ENCODE measurements around the gene TAF12.
"Not testable (repeated sequence)": the region's sequence is repeated elsewhere in the genome, so short reads cannot be mapped to it uniquely, and the experiment has no call there.

TAF12 gene

GRCh38 chr1:28663871-28664470, 21.1 kb upstream of the TAF12 start:
- Histone ChIP-seq H3K36me3 (ENCODE audit: control insufficient read depth, insufficient read depth, low read length) (no peaks in the 10 kb centered on the region), H3K27ac (ENCODE audit: low read depth, low read length) (no peak overlapping the region), H3K4me3 (ENCODE audit: low read length) (no peak overlapping the region), H3K27me3 (ENCODE audit: control insufficient read depth, insufficient read depth, low read length) (no peaks in the 10 kb centered on the region), H3K4me1 (ENCODE audit: control insufficient read depth, insufficient read depth, low read length) (peaks cover 6% of the 10 kb centered on the region), H3K9ac (ENCODE audit: low read length) (no peak overlapping the region)

GRCh38 chr1:28656335-28656734, 13.5 kb upstream of the TAF12 start:
- Histone ChIP-seq H3K27ac (ENCODE audit: low read depth, low read length) (no peak overlapping the region), H3K4me3 (ENCODE audit: low read length) (no peak overlapping the region), H3K4me1 (ENCODE audit: control insufficient read depth, insufficient read depth, low read length) (no peaks in the 10 kb centered on the region), H3K27me3 (ENCODE audit: control insufficient read depth, insufficient read depth, low read length) (no peaks in the 10 kb centered on the region), H3K36me3 (ENCODE audit: control insufficient read depth, insufficient read depth, low read length) (no peaks in the 10 kb centered on the region), H3K9ac (ENCODE audit: low read length) (no peak overlapping the region)

GRCh38 chr1:28655448-28656311, 12.8 kb upstream of the TAF12 start:
- H3K27ac ChIP-seq (ENCODE audit: low read depth, low read length); H3K4me1 ChIP-seq (ENCODE audit: control insufficient read depth, insufficient read depth, low read length); H3K36me3 ChIP-seq (ENCODE audit: control insufficient read depth, insufficient read depth, low read length); H3K9ac ChIP-seq (ENCODE audit: low read length); H3K4me3 ChIP-seq (ENCODE audit: low read length); H3K27me3 ChIP-seq (ENCODE audit: control insufficient read depth, insufficient read depth, low read length): not testable (repeated sequence)

GRCh38 chr1:28653870-28654269, 11.0 kb upstream of the TAF12 start:
- not testable (repeated sequence) for H3K4me1 ChIP-seq (ENCODE audit: control insufficient read depth, insufficient read depth, low read length); H3K36me3 ChIP-seq (ENCODE audit: control insufficient read depth, insufficient read depth, low read length); H3K27ac ChIP-seq (ENCODE audit: low read depth, low read length); H3K27me3 ChIP-seq (ENCODE audit: control insufficient read depth, insufficient read depth, low read length); H3K4me3 ChIP-seq (ENCODE audit: low read length); H3K9ac ChIP-seq (ENCODE audit: low read length)

GRCh38 chr1:28653063-28653462, 10.2 kb upstream of the TAF12 start:
- not testable (repeated sequence) for H3K27me3 ChIP-seq (ENCODE audit: control insufficient read depth, insufficient read depth, low read length); H3K4me1 ChIP-seq (ENCODE audit: control insufficient read depth, insufficient read depth, low read length); H3K27ac ChIP-seq (ENCODE audit: low read depth, low read length); H3K36me3 ChIP-seq (ENCODE audit: control insufficient read depth, insufficient read depth, low read length); H3K4me3 ChIP-seq (ENCODE audit: low read length); H3K9ac ChIP-seq (ENCODE audit: low read length)

GRCh38 chr1:28648474-28649198, 5.8 kb upstream of the TAF12 start, which contains the start of gene RNU11:
RNU11 (plus strand) TSS chr1:28648600.
- Histone ChIP-seq H3K27ac (ENCODE audit: low read depth, low read length) (peak within 1 kb of the TSS; percentile 94), H3K4me3 (ENCODE audit: low read length) (peak within 1 kb of the TSS; percentile 82), H3K27me3 (ENCODE audit: control insufficient read depth, insufficient read depth, low read length) (no peaks in the 10 kb centered on the region), H3K4me1 (ENCODE audit: control insufficient read depth, insufficient read depth, low read length) (peaks cover 3% of the 10 kb centered on the region), H3K36me3 (ENCODE audit: control insufficient read depth, insufficient read depth, low read length) (no peaks in the 10 kb centered on the region), H3K9ac (ENCODE audit: low read length) (peak within 1 kb of the TSS; percentile 68)

- Histone ChIP-seq H3K4me1 (ENCODE audit: control insufficient read depth, insufficient read depth, low read length) (peaks cover 3% of the 10 kb centered on the region), H3K27ac (ENCODE audit: low read depth, low read length) (peak overlapping the region; percentile 94), H3K27me3 (ENCODE audit: control insufficient read depth, insufficient read depth, low read length) (no peaks in the 10 kb centered on the region), H3K9ac (ENCODE audit: low read length) (peak overlapping the region; percentile 68), H3K4me3 (ENCODE audit: low read length) (peak overlapping the region; percentile 82), H3K36me3 (ENCODE audit: control insufficient read depth, insufficient read depth, low read length) (no peaks in the 10 kb centered on the region)
Measured at GRCh38 chr1:28648008-28648473, 5.2 kb upstream of the TAF12 start.

GRCh38 chr1:28646040-28646439, 3.2 kb upstream of the TAF12 start:
- Histone ChIP-seq H3K4me1 (ENCODE audit: control insufficient read depth, insufficient read depth, low read length) (peaks cover 9% of the 10 kb centered on the region), H3K27me3 (ENCODE audit: control insufficient read depth, insufficient read depth, low read length) (no peaks in the 10 kb centered on the region), H3K4me3 (ENCODE audit: low read length) (no peak overlapping the region), H3K36me3 (ENCODE audit: control insufficient read depth, insufficient read depth, low read length) (no peaks in the 10 kb centered on the region), H3K9ac (ENCODE audit: low read length) (no peak overlapping the region), H3K27ac (ENCODE audit: low read depth, low read length) (no peak overlapping the region)

GRCh38 chr1:28645406-28645805, 2.5 kb upstream of the TAF12 start:
- H3K9ac ChIP-seq (ENCODE audit: low read length); H3K4me3 ChIP-seq (ENCODE audit: low read length); H3K27me3 ChIP-seq (ENCODE audit: control insufficient read depth, insufficient read depth, low read length); H3K4me1 ChIP-seq (ENCODE audit: control insufficient read depth, insufficient read depth, low read length); H3K27ac ChIP-seq (ENCODE audit: low read depth, low read length); H3K36me3 ChIP-seq (ENCODE audit: control insufficient read depth, insufficient read depth, low read length): not testable (repeated sequence)

- Histone ChIP-seq H3K9ac (ENCODE audit: low read length) (no peak overlapping the region), H3K36me3 (ENCODE audit: control insufficient read depth, insufficient read depth, low read length) (no peaks in the 10 kb centered on the region), H3K4me3 (ENCODE audit: low read length) (peak overlapping the region; percentile 94), H3K4me1 (ENCODE audit: control insufficient read depth, insufficient read depth, low read length) (peaks cover 9% of the 10 kb centered on the region), H3K27me3 (ENCODE audit: control insufficient read depth, insufficient read depth, low read length) (no peaks in the 10 kb centered on the region), H3K27ac (ENCODE audit: low read depth, low read length) (no peak overlapping the region)
Measured at GRCh38 chr1:28644494-28644893, 1.6 kb upstream of the TAF12 start.

GRCh38 chr1:28642056-28642846, 616 bp downstream of the TAF12 start:
- Histone ChIP-seq H3K9ac (ENCODE audit: low read length) (peak overlapping the region; percentile 98), H3K4me3 (ENCODE audit: low read length) (peak overlapping the region; percentile 94), H3K27me3 (ENCODE audit: control insufficient read depth, insufficient read depth, low read length) (no peaks in the 10 kb centered on the region), H3K4me1 (ENCODE audit: control insufficient read depth, insufficient read depth, low read length) (peaks cover 5% of the 10 kb centered on the region), H3K36me3 (ENCODE audit: control insufficient read depth, insufficient read depth, low read length) (no peaks in the 10 kb centered on the region), H3K27ac (ENCODE audit: low read depth, low read length) (peak overlapping the region; percentile 78)

- Histone ChIP-seq H3K27ac (ENCODE audit: low read depth, low read length) (no peak overlapping the region), H3K27me3 (ENCODE audit: control insufficient read depth, insufficient read depth, low read length) (no peaks in the 10 kb centered on the region), H3K4me3 (ENCODE audit: low read length) (no peak overlapping the region), H3K9ac (ENCODE audit: low read length) (no peak overlapping the region), H3K36me3 (ENCODE audit: control insufficient read depth, insufficient read depth, low read length) (no peaks in the 10 kb centered on the region), H3K4me1 (ENCODE audit: control insufficient read depth, insufficient read depth, low read length) (peaks cover 5% of the 10 kb centered on the region)
Measured at GRCh38 chr1:28640766-28641165, 2.1 kb downstream of the TAF12 start.

Data from rectal smooth muscle tissue (tissue), 1 donor.